Measurements from ENCODE around the gene EZH1. TPM values are rescaled to one million over a fixed set of nuclear protein-coding genes. Genes with fewer than 3 reads are reported as not detected.
"Not testable (repeated sequence)": the region's sequence is repeated elsewhere in the genome, so short reads cannot be mapped to it uniquely, and the experiment has no call there.

The EZH1 gene
- total and polyA plus RNA-seq, 2 experiments from 2014 or later, result 9.5 to 22.5 TPM

GRCh38 chr17:42773290-42774035 is 28.6 kb upstream of the EZH1 start, which contains the start of gene VPS25:
VPS25 (plus strand) TSS chr17:42773449; CDS start chr17:42773476, 27 bp downstream.
- peak; percentile 89 for DNase-seq (ENCODE audit: low spot score)
- H3K36me3 ChIP-seq (replicated peaks; ENCODE audit: insufficient read depth, low read depth), result no peaks in the 10 kb centered on the region
- H3K27ac ChIP-seq, result peak within 1 kb of the TSS; percentile 90
- H3K79me2 ChIP-seq, result peaks cover 7% of the 10 kb centered on the region
- H2AFZ ChIP-seq, result peak within 1 kb of the TSS; percentile 78
- TF ChIP-seq CTCF (IDR thresholded peaks at IDR 0.05; ENCODE audit: poor library complexity) (no peak), EZH2 (IDR thresholded peaks at IDR 0.05; ENCODE audit: borderline replicate concordance) (no peak), EZH2phosphoT487 (IDR thresholded peaks at IDR 0.05; ENCODE audit: low read depth, severe bottlenecking, unreplicated experiment) (no peak)
- no peaks in the 10 kb centered on the region for H4K20me1 ChIP-seq (ENCODE audit: insufficient read depth, poor library complexity, severe bottlenecking)
- H3K4me3 ChIP-seq, result peak within 1 kb of the TSS; percentile 93
- H3K4me1 ChIP-seq (ENCODE audit: insufficient read depth), result no peaks in the 10 kb centered on the region
- no peaks in the 10 kb centered on the region for H3K27me3 ChIP-seq
- H3K4me2 ChIP-seq, result peak within 1 kb of the TSS; percentile 72
- H3K9me2 ChIP-seq (replicated peaks; ENCODE audit: insufficient read depth), result no peaks in the 10 kb centered on the region
- 2% methylated on average over 39 of the region's 39 CpGs for WGBS (ENCODE audit: low lambda C conversion rate, missing lambda C conversion rate)
- H3K9me3 ChIP-seq (ENCODE audit: low read depth), result no peaks in the 10 kb centered on the region

- DNase-seq (ENCODE audit: low spot score), result no peak
- no peaks in the 10 kb centered on the region for H3K27me3 ChIP-seq
- H3K9me3 ChIP-seq (ENCODE audit: low read depth), result no peaks in the 10 kb centered on the region
- no peaks in the 10 kb centered on the region for H3K9me2 ChIP-seq (replicated peaks; ENCODE audit: insufficient read depth)
- peak overlapping the region; percentile 72 for H3K4me2 ChIP-seq
- H3K27ac ChIP-seq, result peak overlapping the region; percentile 90
- TF ChIP-seq EZH2 (IDR thresholded peaks at IDR 0.05; ENCODE audit: borderline replicate concordance), result no peak
- no peak for TF ChIP-seq EZH2phosphoT487 (IDR thresholded peaks at IDR 0.05; ENCODE audit: low read depth, severe bottlenecking, unreplicated experiment)
- TF ChIP-seq CTCF (IDR thresholded peaks at IDR 0.05; ENCODE audit: poor library complexity), result no peak
- 12% methylated on average over 3 of the region's 3 CpGs for WGBS (ENCODE audit: low lambda C conversion rate, missing lambda C conversion rate)
- H3K4me3 ChIP-seq, result no peak overlapping the region
- no peaks in the 10 kb centered on the region for H3K4me1 ChIP-seq (ENCODE audit: insufficient read depth)
- H2AFZ ChIP-seq, result peak overlapping the region; percentile 78
- peaks cover 7% of the 10 kb centered on the region for H3K79me2 ChIP-seq
- H3K36me3 ChIP-seq (replicated peaks; ENCODE audit: insufficient read depth, low read depth), result no peaks in the 10 kb centered on the region
- H4K20me1 ChIP-seq (ENCODE audit: insufficient read depth, poor library complexity, severe bottlenecking), result no peaks in the 10 kb centered on the region
Measured at GRCh38 chr17:42772945-42773289, 28.1 kb upstream of the EZH1 start.

- H3K36me3 ChIP-seq (replicated peaks; ENCODE audit: insufficient read depth, low read depth); H3K4me3 ChIP-seq; H4K20me1 ChIP-seq (ENCODE audit: insufficient read depth, poor library complexity, severe bottlenecking); H3K27ac ChIP-seq; H3K4me2 ChIP-seq; H3K27me3 ChIP-seq; DNase-seq (ENCODE audit: low spot score); H3K79me2 ChIP-seq; H3K4me1 ChIP-seq (ENCODE audit: insufficient read depth); H3K9me3 ChIP-seq (ENCODE audit: low read depth); H2AFZ ChIP-seq; H3K9me2 ChIP-seq (replicated peaks; ENCODE audit: insufficient read depth): not testable (repeated sequence)
- WGBS (ENCODE audit: low lambda C conversion rate, missing lambda C conversion rate), result 82% methylated on average over 10 of the region's 10 CpGs
Measured at GRCh38 chr17:42769964-42770363, 25.1 kb upstream of the EZH1 start.

GRCh38 chr17:42768006-42768405 is 23.2 kb upstream of the EZH1 start:
- not testable (repeated sequence) for H3K4me1 ChIP-seq (ENCODE audit: insufficient read depth); H3K27me3 ChIP-seq; H3K27ac ChIP-seq; H4K20me1 ChIP-seq (ENCODE audit: insufficient read depth, poor library complexity, severe bottlenecking); H3K36me3 ChIP-seq (replicated peaks; ENCODE audit: insufficient read depth, low read depth); H3K9me2 ChIP-seq (replicated peaks; ENCODE audit: insufficient read depth); DNase-seq (ENCODE audit: low spot score); H3K79me2 ChIP-seq; H3K9me3 ChIP-seq (ENCODE audit: low read depth); H3K4me3 ChIP-seq; H3K4me2 ChIP-seq; H2AFZ ChIP-seq
- 86% methylated on average over 9 of the region's 9 CpGs for WGBS (ENCODE audit: low lambda C conversion rate, missing lambda C conversion rate)
